GM18873 (cell line): ENCODE measurements around the gene METRN.
"Not testable (repeated sequence)": the region's sequence is repeated elsewhere in the genome, so short reads cannot be mapped to it uniquely, and the experiment has no call there.

Source experiments
- ATAC-seq: cut with Tn5 transposase; IDR thresholded peaks from one replicate; pipeline ENCODE4 v1.9.1; 2021; ENCODE audit warnings: mild to moderate bottlenecking, moderate library complexity, moderate number of reproducible peaks; ENCODE audit not compliant: unreplicated experiment, low FRiP score

METRN gene

GRCh38 chr16:689175-689897 is 25.6 kb upstream of the METRN start:
- no peak for ATAC-seq

- not testable (repeated sequence) for ATAC-seq
Measured at GRCh38 chr16:691242-691641, 23.7 kb upstream of the METRN start.

- ATAC-seq: no peak
Measured at GRCh38 chr16:692356-693108, 22.4 kb upstream of the METRN start.

GRCh38 chr16:693364-693763 is 21.6 kb upstream of the METRN start:
- no peak for ATAC-seq

- ATAC-seq: no peak
Measured at GRCh38 chr16:693766-694165, 21.2 kb upstream of the METRN start.

GRCh38 chr16:694187-694862 is 20.6 kb upstream of the METRN start:
- ATAC-seq: no peak

- no peak for ATAC-seq
Measured at GRCh38 chr16:694863-695354, 20.0 kb upstream of the METRN start.

GRCh38 chr16:695355-696089 is 19.4 kb upstream of the METRN start:
- no peak for ATAC-seq

GRCh38 chr16:698911-699671 is 15.8 kb upstream of the METRN start:
- no peak for ATAC-seq

- no peak for ATAC-seq
Measured at GRCh38 chr16:700684-701584, 14.0 kb upstream of the METRN start.

- no peak for ATAC-seq
Measured at GRCh38 chr16:702341-702740, 12.6 kb upstream of the METRN start.

GRCh38 chr16:703406-703805 is 11.5 kb upstream of the METRN start:
- no peak for ATAC-seq

GRCh38 chr16:704047-704446 is 10.9 kb upstream of the METRN start:
- no peak for ATAC-seq

- no peak for ATAC-seq
Measured at GRCh38 chr16:704552-705380, 10.2 kb upstream of the METRN start.

GRCh38 chr16:705431-706188 is 9.3 kb upstream of the METRN start, which contains the start of gene FBXL16:
Gene FBXL16 (minus strand): TSS chr16:705801. CDS start chr16:697405, 8,396 bp downstream.
- ATAC-seq: no peak

GRCh38 chr16:706189-707061 is 8.5 kb upstream of the METRN start:
- no peak for ATAC-seq
